A673 (cell line): ENCODE results near the gene CA5B. TPM values are rescaled to one million over a fixed set of nuclear protein-coding genes. Genes with fewer than 3 reads are reported as not detected.

Source experiments
- BruUV-seq: library from RNA; stranded (reverse); fragments of 400-500 nt; replicated peaks from 2 replicates; lab custom pipeline; 2021; lab: Mats Ljungman, UMichigan
- CTCF ChIA-PET: fragments of 300-600 bp; sonication (Branson Sonifier 250); formaldehyde crosslinking; loops from one replicate; lab custom pipeline; 2022; ENCODE audit warnings: antibody characterized with exemption; lab: Charles Lee
- POLR2A ChIA-PET: fragments of 300-600 bp; sonication (Branson Sonifier 250); formaldehyde crosslinking; loops from one replicate; lab custom pipeline; 2022; ENCODE audit warnings: antibody characterized with exemption; ENCODE audit not compliant: low non-redundant PET; lab: Charles Lee
- DNase-seq: peaks from one replicate; pipeline ENCODE4 v3.0.0-alpha.2; 2015; ENCODE audit warnings: low spot score
- H3K27ac ChIP-seq: fragments of 200-600 bp; sonication (generic); 2 replicates; pipeline ENCODE4 v1.5.1; 2016; ENCODE audit warnings: mixed run types, low read depth, mild to moderate bottlenecking, mixed read lengths, antibody characterized with exemption, low read length; ENCODE audit not compliant: poor library complexity, severe bottlenecking
- H3K27me3 ChIP-seq: fragments of 200-600 bp; sonication (generic); replicated peaks from 2 replicates; pipeline ENCODE4 v1.6.1; 2017; ENCODE audit warnings: mixed run types, low read depth, mild to moderate bottlenecking, mixed read lengths, antibody characterized with exemption, low read length; ENCODE audit not compliant: insufficient read depth, poor library complexity
- H3K36me3 ChIP-seq: fragments of 200-600 bp; sonication (generic); 2 replicates; pipeline ENCODE4 v1.6.1; 2016; ENCODE audit warnings: mixed run types, mild to moderate bottlenecking, mixed read lengths, antibody characterized with exemption, low read length; ENCODE audit not compliant: insufficient read depth, poor library complexity, severe bottlenecking
- H3K4me1 ChIP-seq: fragments of 200-600 bp; sonication (generic); 2 replicates; pipeline ENCODE4 v1.6.1; 2017; ENCODE audit warnings: mixed run types, mild to moderate bottlenecking, mixed read lengths, antibody characterized with exemption, low read length; ENCODE audit not compliant: insufficient read depth, poor library complexity, severe bottlenecking
- H3K4me3 ChIP-seq: fragments of 200-600 bp; sonication (generic); 2 replicates; pipeline ENCODE4 v1.5.1; 2016; ENCODE audit warnings: low read depth, mixed run types, mild to moderate bottlenecking, mixed read lengths, low read length; ENCODE audit not compliant: poor library complexity, severe bottlenecking
- H3K9me3 ChIP-seq: fragments of 200-600 bp; sonication (generic); 2 replicates; pipeline ENCODE4 v1.6.1; 2016; ENCODE audit warnings: mixed run types, low read depth, mild to moderate bottlenecking, mixed read lengths, antibody characterized with exemption, low read length; ENCODE audit not compliant: poor library complexity, severe bottlenecking
- EZH2 ChIP-seq: fragments of 200-600 bp; sonication (generic); IDR thresholded peaks from 2 replicates; pipeline ENCODE4 v1.6.1; 2017; ENCODE audit warnings: borderline replicate concordance, low read depth, mild to moderate bottlenecking, mixed read lengths, antibody characterized with exemption, low read length; ENCODE audit not compliant: poor library complexity, severe bottlenecking
- intact Hi-C: fragments of 100-400 bp; cut with micrococcal nuclease; formaldehyde crosslinking; loops from one replicate; pipeline ENCODE4 v1.10.0; 2022; ENCODE audit not compliant: unreplicated experiment
- total RNA-seq: library from RNA; stranded (reverse); gene quantifications from 2 replicates; pipeline ENCODE4 v1.2.3, GENCODE V29; 2021
- TF ChIP-seq, protein P1 (sequence below): fragments of 300-800, 200-600 bp; sonication (generic); conservative IDR thresholded peaks from 2 replicates; pipeline ENCODE4 v1.5.1; 2017; ENCODE audit warnings: low read depth, mild to moderate bottlenecking, antibody characterized with exemption, low read length, moderate library complexity, mixed read lengths

CA5B gene
- total RNA-seq, 1 experiment from 2014 or later, result 9.4 TPM

DNA sequence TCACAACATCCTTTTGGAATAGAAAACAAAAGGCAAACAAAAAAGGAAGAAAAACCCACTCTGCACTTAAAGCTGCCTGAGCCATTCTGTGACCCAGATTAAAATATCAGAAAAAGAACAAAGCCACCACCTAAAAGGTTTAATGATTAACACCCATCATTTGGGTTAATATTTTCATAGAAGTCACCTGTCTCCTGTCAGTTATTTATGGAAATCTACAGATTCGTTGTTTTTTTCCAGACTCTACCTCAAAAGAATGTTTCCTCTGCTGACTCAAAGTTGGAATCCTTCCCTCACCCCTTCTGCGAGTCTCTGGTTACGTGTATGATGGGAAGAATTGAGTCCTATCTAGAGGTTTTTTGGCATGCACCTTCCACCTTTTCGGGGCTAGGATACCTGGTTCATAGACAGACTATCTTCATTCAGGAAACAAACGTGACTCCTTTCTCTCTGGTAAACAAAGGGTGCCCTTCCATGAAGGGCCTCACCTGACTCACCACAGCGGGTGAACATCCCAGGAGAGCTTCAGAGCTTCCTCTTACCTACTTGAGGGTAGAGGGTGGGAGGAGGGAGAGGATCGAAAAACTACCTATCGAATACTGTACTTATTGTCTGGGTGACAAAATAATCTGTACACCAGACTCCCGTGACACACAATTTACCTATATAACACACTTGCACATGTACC lies 19.6 kb upstream of the CA5B start:
- ChIA-PET CTCF (no interaction called here), POLR2A (no interaction called here)
- Histone ChIP-seq H3K36me3 (no peaks in the 10 kb centered on the region), H3K4me3 (no peak overlapping the region), H3K9me3 (no peaks in the 10 kb centered on the region), H3K27me3 (no peaks in the 10 kb centered on the region), H3K4me1 (no peaks in the 10 kb centered on the region), H3K27ac (no peak overlapping the region)
- TF ChIP-seq EZH2, result no peak
- TF ChIP-seq, protein P1, sequence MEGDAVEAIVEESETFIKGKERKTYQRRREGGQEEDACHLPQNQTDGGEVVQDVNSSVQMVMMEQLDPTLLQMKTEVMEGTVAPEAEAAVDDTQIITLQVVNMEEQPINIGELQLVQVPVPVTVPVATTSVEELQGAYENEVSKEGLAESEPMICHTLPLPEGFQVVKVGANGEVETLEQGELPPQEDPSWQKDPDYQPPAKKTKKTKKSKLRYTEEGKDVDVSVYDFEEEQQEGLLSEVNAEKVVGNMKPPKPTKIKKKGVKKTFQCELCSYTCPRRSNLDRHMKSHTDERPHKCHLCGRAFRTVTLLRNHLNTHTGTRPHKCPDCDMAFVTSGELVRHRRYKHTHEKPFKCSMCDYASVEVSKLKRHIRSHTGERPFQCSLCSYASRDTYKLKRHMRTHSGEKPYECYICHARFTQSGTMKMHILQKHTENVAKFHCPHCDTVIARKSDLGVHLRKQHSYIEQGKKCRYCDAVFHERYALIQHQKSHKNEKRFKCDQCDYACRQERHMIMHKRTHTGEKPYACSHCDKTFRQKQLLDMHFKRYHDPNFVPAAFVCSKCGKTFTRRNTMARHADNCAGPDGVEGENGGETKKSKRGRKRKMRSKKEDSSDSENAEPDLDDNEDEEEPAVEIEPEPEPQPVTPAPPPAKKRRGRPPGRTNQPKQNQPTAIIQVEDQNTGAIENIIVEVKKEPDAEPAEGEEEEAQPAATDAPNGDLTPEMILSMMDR, result no peak
- intact Hi-C loops, result no loop called here
- no peak for DNase-seq
- no TSS peak for BruUV-seq

DNA sequence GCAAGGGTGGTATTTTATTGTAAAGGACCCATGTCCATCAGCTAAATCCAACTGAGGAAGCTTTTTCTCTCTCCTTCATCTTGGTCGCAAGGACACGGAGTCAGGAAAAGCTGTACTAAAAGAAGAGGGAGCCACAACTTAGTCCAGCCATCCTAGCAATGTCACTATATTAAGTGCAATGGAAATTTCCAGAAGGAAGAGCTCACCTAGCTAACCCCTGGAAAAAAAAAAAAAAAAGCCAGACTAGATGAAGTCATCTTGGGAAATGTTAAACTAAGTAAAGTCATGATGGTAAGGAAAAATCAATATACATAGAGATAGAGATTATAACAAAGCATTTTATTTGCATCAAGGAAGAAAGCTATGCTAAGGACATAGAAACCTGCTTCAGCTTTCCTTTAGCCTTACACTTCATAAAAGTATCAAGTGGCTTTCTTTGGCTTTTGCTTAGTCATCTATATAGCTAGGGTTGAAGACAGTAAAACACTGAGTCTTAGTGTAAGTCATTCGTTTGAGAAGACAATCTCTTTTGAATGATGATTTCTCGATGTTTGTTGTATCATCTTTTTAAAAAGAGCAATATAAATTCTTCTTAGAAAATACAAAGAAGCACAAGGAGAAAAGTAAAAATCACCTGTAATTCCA lies 18.6 kb upstream of the CA5B start:
- no peak for DNase-seq
- POLR2A ChIA-PET, result no interaction called here
- Histone ChIP-seq H3K4me3 (no peak overlapping the region), H3K4me1 (no peaks in the 10 kb centered on the region), H3K27ac (no peak overlapping the region), H3K36me3 (no peaks in the 10 kb centered on the region), H3K9me3 (no peaks in the 10 kb centered on the region), H3K27me3 (no peaks in the 10 kb centered on the region)
- CTCF ChIA-PET, result interaction anchor here (0.6 kb wide), 2 partner anchors 108 to 135 kb away, joined by 8 read pairs; partner anchors contain the start of gene AP1S2
- BruUV-seq, result no TSS peak
- intact Hi-C loops, result no loop called here
- TF ChIP-seq, protein P1, result no peak
- no peak for TF ChIP-seq EZH2

- ChIA-PET POLR2A (no interaction called here), CTCF (no interaction called here)
- no peak overlapping the region for H3K4me3 ChIP-seq
- no peaks in the 10 kb centered on the region for H3K36me3 ChIP-seq
- no peaks in the 10 kb centered on the region for H3K4me1 ChIP-seq
- DNase-seq, result no peak
- no peak overlapping the region for H3K27ac ChIP-seq
- BruUV-seq, result no TSS peak
- TF ChIP-seq, protein P1, result no peak
- TF ChIP-seq EZH2, result no peak
- H3K27me3 ChIP-seq, result no peaks in the 10 kb centered on the region
- intact Hi-C loops, result no loop called here
- no peaks in the 10 kb centered on the region for H3K9me3 ChIP-seq
Observed at GRCh38 chrX:15721911-15722310, 16.2 kb upstream of the CA5B start.
